Neural progenitor cell (in vitro differentiated cells): ENCODE data around the gene P2RX1. TPM values are rescaled to one million over a fixed set of nuclear protein-coding genes. Genes with fewer than 3 reads are reported as not detected.

Source experiments
- DNase-seq: peaks from one replicate; pipeline ENCODE4 v3.0.0-alpha.2; 2016; ENCODE audit warnings: low spot score
- H2AFZ ChIP-seq: fragments of 200-600 bp; sonication (generic); replicated peaks from 2 replicates; pipeline ENCODE4 v1.6.1; 2016; ENCODE audit warnings: antibody characterized with exemption
- H3F3A ChIP-seq: fragments of 200-600 bp; sonication (generic); 2 replicates; pipeline ENCODE4 v1.6.1; 2016; ENCODE audit warnings: antibody characterized with exemption, low read depth
- H3K27ac ChIP-seq: fragments of 200-600 bp; sonication (generic); 2 replicates; pipeline ENCODE4 v1.5.1; 2016; ENCODE audit warnings: mild to moderate bottlenecking
- H3K27me3 ChIP-seq: fragments of 200-600 bp; sonication (generic); 2 replicates; pipeline ENCODE4 v1.6.1; 2016; ENCODE audit warnings: mild to moderate bottlenecking, moderate library complexity
- H3K36me3 ChIP-seq: fragments of 200-600 bp; sonication (generic); 2 replicates; pipeline ENCODE4 v1.5.1; 2016
- H3K4me1 ChIP-seq: fragments of 200-600 bp; sonication (generic); 2 replicates; pipeline ENCODE4 v1.6.1; 2016; ENCODE audit warnings: mixed run types
- H3K4me2 ChIP-seq: fragments of 200-600 bp; sonication (generic); 2 replicates; pipeline ENCODE4 v1.6.1; 2016
- H3K4me3 ChIP-seq: fragments of 200-600 bp; sonication (generic); 2 replicates; pipeline ENCODE4 v1.5.1; 2016
- H3K79me2 ChIP-seq: fragments of 200-600 bp; sonication (generic); 2 replicates; pipeline ENCODE4 v1.6.1; 2016; ENCODE audit warnings: low read depth
- H3K9ac ChIP-seq: fragments of 200-600 bp; sonication (generic); 2 replicates; pipeline ENCODE4 v1.6.1; 2016
- H3K9me3 ChIP-seq: fragments of 200-600 bp; sonication (generic); 2 replicates; pipeline ENCODE4 v1.5.1; 2016; ENCODE audit warnings: low read depth
- H4K20me1 ChIP-seq: fragments of 200-600 bp; sonication (generic); 2 replicates; pipeline ENCODE4 v1.6.1; 2016; ENCODE audit warnings: low read depth
- H3K27ac Mint-ChIP-seq: 3 replicates; pipeline ENCODE4 v1.8.0; 2021; ENCODE audit warnings: mixed read lengths
- H3K27me3 Mint-ChIP-seq: 2 replicates; pipeline ENCODE4 v1.8.0; 2022; ENCODE audit warnings: low read depth, mild to moderate bottlenecking, inconsistent platforms, moderate library complexity, mixed read lengths; ENCODE audit not compliant: insufficient read depth
- H3K36me3 Mint-ChIP-seq: 3 replicates; pipeline ENCODE4 v1.8.0; 2021; ENCODE audit warnings: mixed read lengths
- H3K4me1 Mint-ChIP-seq: 3 replicates; pipeline ENCODE4 v1.8.0; 2021; ENCODE audit warnings: mixed read lengths
- H3K4me3 Mint-ChIP-seq: 3 replicates; pipeline ENCODE4 v1.8.0; 2021; ENCODE audit warnings: mild to moderate bottlenecking, moderate library complexity, mixed read lengths
- H3K9me3 Mint-ChIP-seq: 3 replicates; pipeline ENCODE4 v1.8.0; 2020; ENCODE audit warnings: mixed read lengths
- EZH2 ChIP-seq: fragments of 200-600 bp; sonication (generic); IDR thresholded peaks from 2 replicates; pipeline ENCODE4 v1.6.1; 2017; ENCODE audit warnings: antibody characterized with exemption, mild to moderate bottlenecking, moderate library complexity
- EZH2phosphoT487 ChIP-seq: fragments of 200-600 bp; sonication (generic); IDR thresholded peaks from 2 replicates; pipeline ENCODE4 v1.6.1; 2017; ENCODE audit warnings: antibody characterized with exemption
- total RNA-seq: library from RNA; depleted of rRNA; stranded (reverse); fragments of >200 nt; gene quantifications from 2 replicates; pipeline ENCODE4 v1.2.3, GENCODE V29; 2015; ENCODE audit warnings: low replicate concordance
- TF ChIP-seq, protein P1 (sequence below): fragments of 200-600 bp; sonication (generic); IDR thresholded peaks from 2 replicates; pipeline ENCODE4 v1.5.1; 2017; ENCODE audit warnings: antibody characterized with exemption, mild to moderate bottlenecking

Gene P2RX1
- total RNA-seq, 1 donor from 2014 or later = not detected

GRCh38 chr17:3891626-3892094 is 24.6 kb downstream of the P2RX1 start:
- peaks cover 20% of the 10 kb centered on the region for H4K20me1 ChIP-seq
- H3K36me3 ChIP-seq = no peaks in the 10 kb centered on the region
- H3K4me3 Mint-ChIP-seq = peak overlapping the region; percentile 81
- peak overlapping the region; percentile 98 for H3K4me2 ChIP-seq
- H3K4me1 ChIP-seq = peaks cover 20% of the 10 kb centered on the region
- H3K27ac Mint-ChIP-seq = no peak overlapping the region
- H3K4me1 Mint-ChIP-seq = peaks cover 37% of the 10 kb centered on the region
- H3K36me3 Mint-ChIP-seq = no peaks in the 10 kb centered on the region
- no peaks in the 10 kb centered on the region for H3K9me3 ChIP-seq
- TF ChIP-seq EZH2phosphoT487 = no peak
- no peak overlapping the region for H3K27ac ChIP-seq
- no peak overlapping the region for H2AFZ ChIP-seq
- no peak for DNase-seq
- H3F3A ChIP-seq = peaks cover 9% of the 10 kb centered on the region
- peak overlapping the region; percentile 91 for H3K4me3 ChIP-seq
- H3K27me3 Mint-ChIP-seq = peaks cover 13% of the 10 kb centered on the region
- no peak overlapping the region for H3K9ac ChIP-seq
- no peaks in the 10 kb centered on the region for H3K9me3 Mint-ChIP-seq
- no peaks in the 10 kb centered on the region for H3K79me2 ChIP-seq
- H3K27me3 ChIP-seq = peaks cover 14% of the 10 kb centered on the region

DNA sequence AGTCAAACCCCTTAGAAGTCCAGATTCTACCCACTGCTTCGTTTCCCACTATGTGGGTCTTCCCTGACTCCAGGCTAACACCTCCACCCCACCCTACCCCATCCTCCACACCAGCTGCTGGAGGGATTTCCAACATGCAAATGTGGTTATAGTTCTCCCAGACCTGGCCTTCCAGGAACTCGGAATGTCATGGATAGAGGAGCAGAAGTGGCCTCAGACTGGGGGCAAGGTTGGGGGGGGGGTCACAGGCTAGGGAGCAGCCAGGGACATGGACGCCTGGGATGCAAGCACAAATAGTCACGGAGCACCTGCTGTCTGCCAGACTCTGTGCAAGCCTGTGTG is 25.4 kb downstream of the P2RX1 start:
- peaks cover 20% of the 10 kb centered on the region for H4K20me1 ChIP-seq
- TF ChIP-seq, protein P1, sequence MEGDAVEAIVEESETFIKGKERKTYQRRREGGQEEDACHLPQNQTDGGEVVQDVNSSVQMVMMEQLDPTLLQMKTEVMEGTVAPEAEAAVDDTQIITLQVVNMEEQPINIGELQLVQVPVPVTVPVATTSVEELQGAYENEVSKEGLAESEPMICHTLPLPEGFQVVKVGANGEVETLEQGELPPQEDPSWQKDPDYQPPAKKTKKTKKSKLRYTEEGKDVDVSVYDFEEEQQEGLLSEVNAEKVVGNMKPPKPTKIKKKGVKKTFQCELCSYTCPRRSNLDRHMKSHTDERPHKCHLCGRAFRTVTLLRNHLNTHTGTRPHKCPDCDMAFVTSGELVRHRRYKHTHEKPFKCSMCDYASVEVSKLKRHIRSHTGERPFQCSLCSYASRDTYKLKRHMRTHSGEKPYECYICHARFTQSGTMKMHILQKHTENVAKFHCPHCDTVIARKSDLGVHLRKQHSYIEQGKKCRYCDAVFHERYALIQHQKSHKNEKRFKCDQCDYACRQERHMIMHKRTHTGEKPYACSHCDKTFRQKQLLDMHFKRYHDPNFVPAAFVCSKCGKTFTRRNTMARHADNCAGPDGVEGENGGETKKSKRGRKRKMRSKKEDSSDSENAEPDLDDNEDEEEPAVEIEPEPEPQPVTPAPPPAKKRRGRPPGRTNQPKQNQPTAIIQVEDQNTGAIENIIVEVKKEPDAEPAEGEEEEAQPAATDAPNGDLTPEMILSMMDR = no peak
- TF ChIP-seq EZH2phosphoT487 (no peak), EZH2 (no peak)
- H3K4me3 ChIP-seq = no peak overlapping the region
- peak overlapping the region; percentile 81 for H3K4me3 Mint-ChIP-seq
- no peak for DNase-seq
- no peak overlapping the region for H3K4me2 ChIP-seq
- H3K79me2 ChIP-seq = no peaks in the 10 kb centered on the region
- no peak overlapping the region for H3K9ac ChIP-seq
- H3K4me1 Mint-ChIP-seq = peaks cover 40% of the 10 kb centered on the region
- no peaks in the 10 kb centered on the region for H3K9me3 Mint-ChIP-seq
- no peak overlapping the region for H3K27ac ChIP-seq
- H3K36me3 ChIP-seq = no peaks in the 10 kb centered on the region
- peaks cover 14% of the 10 kb centered on the region for H3K27me3 ChIP-seq
- no peak overlapping the region for H3K27ac Mint-ChIP-seq
- H3K36me3 Mint-ChIP-seq = peaks cover 2% of the 10 kb centered on the region
- peaks cover 13% of the 10 kb centered on the region for H3K27me3 Mint-ChIP-seq
- no peaks in the 10 kb centered on the region for H3K9me3 ChIP-seq
- H2AFZ ChIP-seq = no peak overlapping the region
- peaks cover 20% of the 10 kb centered on the region for H3K4me1 ChIP-seq
- peaks cover 9% of the 10 kb centered on the region for H3F3A ChIP-seq

DNA sequence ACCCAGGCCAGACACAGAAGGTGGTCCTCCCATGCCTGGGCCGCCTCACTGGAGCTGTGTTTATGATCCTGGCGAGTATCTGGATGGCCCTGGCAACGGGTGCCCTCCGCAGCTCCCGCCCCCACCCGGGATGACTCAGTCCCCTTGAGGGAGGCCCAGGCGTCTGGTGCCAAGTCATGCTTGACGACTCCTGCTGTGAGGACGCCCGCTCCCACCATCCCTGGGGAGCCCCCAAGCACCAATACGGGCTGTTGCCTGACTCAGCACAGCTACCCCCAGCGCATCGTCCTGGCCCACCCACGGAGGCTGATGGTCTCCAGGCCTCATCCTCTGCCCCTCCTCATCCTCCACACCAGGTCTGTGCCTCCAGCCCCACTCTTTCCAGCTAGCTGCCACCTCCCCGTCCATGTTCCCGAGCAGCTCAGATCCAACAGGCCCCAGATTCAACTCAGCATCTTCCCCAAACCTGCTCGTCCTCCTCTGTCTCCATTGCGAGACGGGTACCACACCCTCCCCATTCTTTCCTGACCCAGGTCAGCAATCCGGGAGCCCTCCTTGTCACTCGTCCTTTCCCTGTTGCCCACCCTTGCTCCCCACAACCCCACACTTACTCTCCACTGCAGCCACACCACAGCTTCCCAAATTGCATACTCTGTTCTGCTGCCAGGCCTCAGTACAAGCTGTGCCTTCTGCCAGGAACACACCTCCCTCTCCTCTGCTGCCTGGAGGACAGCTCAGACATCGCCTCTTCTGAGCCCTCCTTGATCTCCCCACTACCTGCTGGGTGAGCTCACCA is 26.0 kb downstream of the P2RX1 start:
- TF ChIP-seq, protein P1 = no peak
- TF ChIP-seq EZH2 = no peak
- no peak for TF ChIP-seq EZH2phosphoT487
- H3K4me2 ChIP-seq = no peak overlapping the region
- peaks cover 12% of the 10 kb centered on the region for H3K27me3 Mint-ChIP-seq
- peaks cover 20% of the 10 kb centered on the region for H4K20me1 ChIP-seq
- H3K27me3 ChIP-seq = peaks cover 14% of the 10 kb centered on the region
- H3K9ac ChIP-seq = no peak overlapping the region
- peaks cover 20% of the 10 kb centered on the region for H3K4me1 ChIP-seq
- no peaks in the 10 kb centered on the region for H3K79me2 ChIP-seq
- H3K9me3 ChIP-seq = no peaks in the 10 kb centered on the region
- no peak overlapping the region for H3K27ac Mint-ChIP-seq
- H3K27ac ChIP-seq = no peak overlapping the region
- H3K36me3 ChIP-seq = no peaks in the 10 kb centered on the region
- no peak for DNase-seq
- no peak overlapping the region for H3K4me3 ChIP-seq
- peak overlapping the region; percentile 72 for H3K4me3 Mint-ChIP-seq
- peaks cover 42% of the 10 kb centered on the region for H3K4me1 Mint-ChIP-seq
- H3F3A ChIP-seq = peaks cover 9% of the 10 kb centered on the region
- H2AFZ ChIP-seq = no peak overlapping the region
- no peaks in the 10 kb centered on the region for H3K9me3 Mint-ChIP-seq
- peaks cover 2% of the 10 kb centered on the region for H3K36me3 Mint-ChIP-seq

- peaks cover 42% of the 10 kb centered on the region for H3K4me1 Mint-ChIP-seq
- Histone ChIP-seq H3K9ac (no peak overlapping the region), H4K20me1 (peaks cover 20% of the 10 kb centered on the region), H3K36me3 (no peaks in the 10 kb centered on the region), H3K4me1 (peaks cover 20% of the 10 kb centered on the region), H3K4me2 (no peak overlapping the region), H3K27ac (no peak overlapping the region), H3K4me3 (no peak overlapping the region), H3K79me2 (no peaks in the 10 kb centered on the region), H3K9me3 (no peaks in the 10 kb centered on the region), H3F3A (peaks cover 9% of the 10 kb centered on the region), H2AFZ (no peak overlapping the region), H3K27me3 (peaks cover 14% of the 10 kb centered on the region)
- H3K36me3 Mint-ChIP-seq = peaks cover 2% of the 10 kb centered on the region
- no peaks in the 10 kb centered on the region for H3K9me3 Mint-ChIP-seq
- H3K27ac Mint-ChIP-seq = no peak overlapping the region
- H3K27me3 Mint-ChIP-seq = peaks cover 10% of the 10 kb centered on the region
- no peak overlapping the region for H3K4me3 Mint-ChIP-seq
- TF ChIP-seq, protein P1 = no peak
- TF ChIP-seq EZH2 (no peak), EZH2phosphoT487 (no peak)
- no peak for DNase-seq
Measured at GRCh38 chr17:3889325-3890012, 26.8 kb downstream of the P2RX1 start.
